HL-60/S4 treated with retinoic acid at 250 ng/mL for 4 days and 3 days (cell line): ENCODE measurements around the gene CHAMP1.

Experiments
- in situ Hi-C: fragments of 300-500 bp; cut with MboI; formaldehyde crosslinking; loops from 2 replicates; pipeline ENCODE4 v1.7.0; 2022; ENCODE audit warnings: low sequenced_read_pairs

The CHAMP1 gene

DNA sequence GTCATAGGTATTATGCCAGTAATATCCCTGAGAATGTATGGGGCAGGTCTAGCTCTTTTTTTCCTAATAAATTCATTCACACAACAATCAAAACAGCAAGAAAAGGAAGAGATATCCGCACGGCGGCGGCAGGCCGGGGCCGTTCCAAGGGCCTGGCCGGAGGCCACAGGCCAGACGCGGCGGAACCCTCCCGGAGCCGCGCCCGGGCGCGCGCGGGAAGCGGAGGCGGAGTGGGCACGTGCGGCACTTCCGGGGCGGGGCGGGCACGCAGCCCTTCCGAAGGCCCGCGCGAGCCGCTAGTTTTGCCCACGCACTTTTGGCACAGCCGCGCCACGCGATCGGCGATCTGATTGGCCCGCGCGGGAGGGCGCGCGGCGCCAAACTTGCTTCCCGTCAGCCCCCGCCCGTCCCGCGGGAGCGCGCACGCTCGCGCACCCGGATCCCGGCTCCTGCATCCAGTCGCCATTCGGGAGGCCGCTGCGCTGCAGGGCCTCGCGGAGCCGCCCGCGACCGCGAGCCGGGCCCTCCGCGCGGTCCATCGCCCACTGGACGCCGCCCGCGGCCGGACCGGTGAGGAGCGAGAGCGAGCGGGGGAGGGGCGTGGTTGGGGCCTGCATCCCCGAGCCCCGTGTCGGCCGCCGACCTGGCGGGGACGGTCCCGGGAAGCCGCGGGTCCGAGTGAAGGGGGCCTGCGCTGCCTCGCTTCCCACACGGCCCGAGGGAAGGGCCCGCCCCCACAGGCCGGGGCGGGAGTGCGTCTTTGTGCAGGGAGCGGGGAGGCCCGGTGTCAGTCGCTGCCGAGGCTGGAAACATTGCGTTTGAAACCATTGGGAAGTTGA lies at the start of gene CHAMP1:
Gene CHAMP1 (plus strand): TSS at position 430 of the 839 bp plus-strand sequence. CDS start 9,340 bp downstream, outside the sequence.
- in situ Hi-C loops, result no loop called here

DNA sequence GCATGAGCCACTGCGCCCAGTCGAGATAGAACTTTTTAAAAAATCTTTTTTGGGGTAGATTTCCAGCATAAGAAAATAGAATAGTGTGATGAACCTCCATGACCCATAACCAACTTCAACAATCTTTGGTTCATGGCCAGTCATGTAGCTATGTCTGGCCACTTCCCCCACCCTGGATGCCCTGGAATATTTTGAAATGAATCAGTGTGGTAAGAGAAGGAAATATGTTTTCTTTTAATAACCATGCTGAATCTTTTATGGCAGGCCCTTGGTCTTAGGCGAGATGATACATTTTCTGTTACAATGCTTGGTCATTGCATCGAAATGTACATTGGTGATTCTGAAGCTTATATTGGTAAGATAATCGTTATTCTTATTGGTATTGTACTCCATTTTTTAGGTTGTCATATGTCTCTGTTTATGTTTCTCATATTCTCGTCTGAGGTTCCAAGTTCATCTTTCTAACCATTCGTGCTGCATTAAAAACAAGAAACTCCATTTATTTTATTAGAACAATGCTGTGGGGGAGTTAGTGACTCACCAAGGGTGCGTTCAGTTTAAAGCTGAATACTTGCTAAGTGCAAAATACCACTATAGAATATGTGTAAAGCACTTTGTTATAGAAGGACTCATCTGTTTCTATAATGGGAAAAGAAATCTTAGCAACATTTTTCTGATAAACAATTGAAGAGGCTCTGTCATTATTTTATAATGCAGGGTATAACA lies 49.3 kb upstream of the CHAMP1 start:
- in situ Hi-C loops, result no loop called here

DNA sequence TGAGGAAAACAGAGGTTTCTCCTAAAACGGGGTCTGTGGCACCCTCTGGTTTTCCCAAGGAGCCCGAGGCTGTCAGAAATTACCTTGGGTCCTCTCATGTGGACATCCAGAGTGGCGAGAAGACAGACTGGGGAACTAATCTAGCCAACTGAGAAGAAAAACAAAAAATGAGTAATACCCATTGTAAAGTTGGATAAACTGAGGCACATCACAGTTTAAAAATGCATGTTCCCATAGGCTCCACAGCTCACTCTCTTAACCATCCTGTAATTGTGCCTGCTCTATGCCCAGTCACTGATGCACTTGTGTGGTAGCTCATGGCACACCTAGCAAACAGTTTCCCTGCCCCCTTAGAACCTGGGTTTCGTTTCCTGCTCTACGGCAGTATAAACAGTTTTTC lies 48.1 kb upstream of the CHAMP1 start:
- in situ Hi-C loops, result no loop called here

DNA sequence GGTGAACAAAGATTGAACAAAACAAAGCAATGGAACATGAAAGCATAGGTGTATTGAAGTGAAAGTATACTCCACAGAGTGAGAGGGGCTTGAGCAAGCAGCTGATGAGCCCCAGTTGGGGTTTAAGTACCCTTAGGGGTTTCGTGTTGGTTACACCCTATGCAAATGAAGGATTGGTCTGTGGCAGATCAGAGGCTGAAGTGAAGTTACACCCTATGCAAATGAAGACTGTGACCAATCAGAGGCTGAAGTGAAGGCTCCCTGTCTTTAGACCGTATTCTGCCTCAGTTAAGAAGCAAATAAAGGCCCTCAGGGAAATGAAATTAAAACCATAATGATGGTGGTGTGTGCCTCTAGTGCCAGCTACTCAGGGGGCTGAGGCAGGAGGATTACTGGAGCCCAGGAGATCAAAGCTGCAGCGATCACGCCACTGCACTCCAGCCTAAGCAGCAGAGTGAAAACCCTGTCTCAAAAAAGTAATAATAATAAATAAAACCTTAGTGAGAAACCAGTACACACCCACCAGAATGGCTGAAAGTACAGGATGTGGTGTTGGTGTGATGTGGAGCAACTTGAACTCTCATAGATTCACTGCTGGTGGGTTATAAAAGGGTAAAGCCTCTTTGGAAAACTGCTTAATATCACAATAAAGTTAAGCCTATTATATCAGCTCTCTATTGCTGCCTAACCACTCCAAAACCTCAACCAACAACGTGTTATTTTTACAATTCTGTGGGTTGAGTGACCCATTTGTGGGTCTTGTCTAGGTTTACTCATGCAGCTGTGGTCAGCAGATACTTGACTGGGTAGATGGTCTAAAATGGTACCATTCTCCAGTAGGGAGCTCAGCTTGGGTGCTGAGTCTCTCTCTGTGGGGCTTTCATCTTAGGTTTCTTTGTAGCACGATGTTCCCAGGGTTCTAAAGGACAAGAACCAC lies 45.7 kb upstream of the CHAMP1 start:
- in situ Hi-C loops, result no loop called here

GRCh38 chr13:114269281-114269770 lies 45.0 kb upstream of the CHAMP1 start:
- in situ Hi-C loops, result no loop called here

GRCh38 chr13:114272977-114273376 lies 41.3 kb upstream of the CHAMP1 start:
- in situ Hi-C loops, result no loop called here

DNA sequence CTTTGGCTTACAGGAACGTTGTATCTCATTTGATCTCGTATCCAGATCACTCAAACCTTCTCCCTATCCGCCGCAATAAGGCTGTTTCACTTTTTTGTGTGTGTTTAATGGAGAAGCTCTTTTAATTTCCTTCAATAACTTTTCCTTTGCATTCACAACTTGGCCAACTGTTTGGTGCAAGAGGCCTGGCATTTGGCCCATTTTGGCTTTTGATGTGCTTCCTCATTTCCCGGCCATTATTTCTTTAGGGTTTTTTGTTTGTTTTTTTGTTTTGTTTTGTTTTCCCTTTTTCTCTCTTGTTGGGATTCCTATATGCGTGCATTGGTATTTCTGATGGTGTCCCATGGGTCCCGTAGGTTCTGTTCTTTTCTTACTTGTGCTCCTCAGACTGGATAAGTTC lies 39.0 kb upstream of the CHAMP1 start:
- in situ Hi-C loops, result no loop called here

DNA sequence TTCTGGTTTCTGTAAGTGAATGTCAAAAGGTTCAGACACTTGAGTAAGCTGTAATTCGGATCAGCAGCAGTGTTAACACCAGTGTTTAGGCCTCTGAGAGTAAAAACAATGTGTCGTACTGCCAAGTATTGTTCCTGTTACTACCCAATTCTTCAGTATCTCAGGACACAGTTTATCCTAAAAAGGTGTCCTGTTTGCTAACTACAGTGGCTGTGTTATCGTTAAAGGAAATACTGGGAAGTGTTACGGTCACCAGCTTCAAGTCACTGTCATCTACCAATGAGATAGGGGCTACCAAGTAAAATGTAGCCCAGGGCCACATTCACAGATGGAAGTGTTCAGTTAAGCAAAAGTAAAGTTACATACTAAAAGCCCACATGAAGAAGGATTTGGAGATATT lies 35.2 kb upstream of the CHAMP1 start:
- in situ Hi-C loops, result no loop called here

DNA sequence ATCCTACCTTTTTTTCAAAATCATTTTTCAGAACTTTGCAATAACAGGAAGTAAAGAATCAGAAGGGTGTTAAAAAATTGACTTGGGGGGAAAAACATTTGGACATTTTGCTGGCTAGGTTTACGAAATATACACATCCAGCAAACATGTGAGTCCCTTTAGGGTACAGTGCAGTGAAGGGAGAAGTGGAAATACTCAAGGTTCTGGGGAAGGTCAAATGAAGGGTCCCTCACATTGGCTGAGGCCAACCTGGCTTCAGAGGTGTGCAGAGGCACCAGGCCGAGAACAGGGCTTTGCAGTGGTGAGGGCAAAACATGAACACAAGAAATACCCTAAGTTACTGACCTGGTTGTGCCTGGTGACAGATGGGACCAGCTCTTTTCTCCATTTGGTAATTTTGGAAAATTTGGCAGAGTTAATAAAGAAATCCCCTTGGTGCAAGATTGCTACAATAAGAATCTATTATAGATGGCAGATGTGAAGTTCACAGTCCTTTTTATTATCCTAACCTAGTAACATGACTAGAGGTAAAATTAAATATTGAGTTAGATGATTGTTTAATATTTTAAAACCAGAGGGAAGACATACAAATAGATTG lies 34.4 kb upstream of the CHAMP1 start:
- in situ Hi-C loops, result no loop called here

- in situ Hi-C loops, result no loop called here
These were observed 32.8 kb upstream of the CHAMP1 start, which contains the start of gene UPF3A for GRCh38 chr13:114281351-114282040. Gene UPF3A, plus strand, starts transcription at chr13:114281601. Its CDS starts 39 bp downstream, at chr13:114281640.

GRCh38 chr13:114282041-114282670 lies 32.1 kb upstream of the CHAMP1 start:
- in situ Hi-C loops, result no loop called here

GRCh38 chr13:114283576-114283975 lies 30.7 kb upstream of the CHAMP1 start:
- in situ Hi-C loops, result no loop called here

GRCh38 chr13:114284680-114285079 lies 29.6 kb upstream of the CHAMP1 start:
- in situ Hi-C loops, result no loop called here

- in situ Hi-C loops, result no loop called here
These were observed 29.0 kb upstream of the CHAMP1 start for GRCh38 chr13:114285166-114285808.

DNA sequence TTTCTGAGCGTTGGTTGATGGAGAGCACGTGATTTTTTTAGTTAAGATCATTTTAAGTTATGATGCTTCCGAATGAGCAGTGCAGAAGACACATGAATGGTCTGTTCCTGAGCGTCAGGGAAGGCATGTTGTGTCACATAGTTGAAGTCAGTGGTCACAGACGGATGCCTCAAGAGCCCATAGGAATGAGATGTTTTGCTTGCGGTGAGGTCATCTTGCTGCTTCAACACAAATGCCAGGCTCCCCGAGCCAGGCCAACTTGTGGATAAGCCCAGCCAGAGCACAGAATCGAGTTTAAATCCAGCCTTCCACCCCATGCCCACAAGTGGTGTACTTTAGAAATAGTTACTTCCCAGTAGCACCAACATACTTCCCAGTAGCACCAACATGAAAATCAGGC lies 27.5 kb upstream of the CHAMP1 start:
- in situ Hi-C loops, result no loop called here

GRCh38 chr13:114288157-114288591 lies 26.1 kb upstream of the CHAMP1 start:
- in situ Hi-C loops, result no loop called here

DNA sequence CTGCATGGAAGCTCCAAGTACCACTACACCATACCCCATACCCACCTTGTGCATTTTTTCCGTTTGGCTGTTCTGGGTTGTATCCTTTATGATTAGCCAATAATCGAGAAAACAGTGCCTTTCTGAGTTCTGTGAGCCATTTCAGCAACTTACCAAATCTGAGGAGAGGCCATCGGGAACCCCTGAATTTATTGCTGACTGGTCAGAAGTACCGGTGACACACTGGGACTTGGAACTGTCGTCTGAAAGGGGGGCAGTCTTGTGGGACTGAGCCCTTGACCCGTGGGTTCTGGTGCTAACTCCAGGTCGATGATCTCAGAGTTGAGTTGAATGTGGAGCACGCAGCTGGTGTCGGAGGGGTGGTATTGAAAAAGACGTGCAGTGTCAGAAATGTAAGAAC lies 17.9 kb upstream of the CHAMP1 start:
- in situ Hi-C loops, result no loop called here

- in situ Hi-C loops, result no loop called here
These were observed 17.4 kb upstream of the CHAMP1 start for GRCh38 chr13:114296902-114297301.

DNA sequence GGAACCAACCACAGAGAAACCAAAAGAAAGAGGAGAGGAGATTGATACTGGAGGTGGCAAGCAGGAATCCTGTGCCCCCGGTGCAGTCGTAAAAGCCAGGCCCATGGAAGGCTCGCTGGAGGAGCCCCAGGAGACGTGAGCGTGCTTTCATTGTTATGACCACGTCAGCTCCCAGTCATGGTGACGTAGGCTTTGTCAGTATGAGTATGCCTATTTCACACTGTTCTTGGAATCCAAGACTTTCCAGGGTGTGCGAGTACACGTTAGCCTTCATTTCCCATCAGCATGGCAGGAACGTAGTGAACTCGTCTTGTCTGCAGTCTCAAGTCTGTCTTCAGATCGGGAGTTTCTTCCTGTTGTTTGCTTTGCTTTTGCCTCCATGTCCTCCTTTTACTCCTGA lies 15.4 kb upstream of the CHAMP1 start:
- in situ Hi-C loops, result no loop called here
